HG03565 (cell line): ENCODE measurements around the gene RIPOR2.

Experiments
- ATAC-seq: cut with Tn5 transposase; IDR thresholded peaks from one replicate; pipeline ENCODE4 v1.9.1; 2021; ENCODE audit warnings: mild to moderate bottlenecking, moderate library complexity; ENCODE audit not compliant: unreplicated experiment

Gene RIPOR2

DNA sequence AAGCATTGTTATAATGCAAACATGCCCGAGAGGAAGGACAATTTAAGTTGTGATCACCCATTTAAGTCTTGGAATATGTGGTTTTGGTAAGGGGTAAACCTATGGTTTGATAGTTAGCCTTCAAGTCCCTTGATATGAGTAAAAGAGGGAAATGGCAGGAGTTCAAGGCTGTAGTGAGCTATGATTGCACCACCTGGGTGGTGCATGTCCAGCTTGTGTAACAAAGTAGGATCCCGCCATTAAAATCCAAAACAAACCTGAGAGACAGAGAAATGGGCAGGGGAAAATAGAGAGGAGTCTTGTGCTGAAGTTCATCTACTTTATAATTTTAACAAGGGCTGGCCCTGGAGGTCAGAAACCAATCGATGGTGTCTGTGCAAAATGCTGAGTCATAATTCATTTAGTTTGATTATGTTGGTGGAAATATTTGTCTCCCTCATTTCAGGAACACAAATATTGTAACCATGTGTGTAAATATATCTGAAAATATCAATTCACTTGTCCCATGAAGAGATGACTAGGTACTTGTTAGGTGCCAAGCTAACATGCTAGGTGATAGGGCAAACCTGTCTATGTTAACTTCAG, 113.8 kb downstream of the RIPOR2 start:
- no peak for ATAC-seq

- no peak for ATAC-seq
Observed at GRCh38 chr6:24818346-24818745, 117.4 kb downstream of the RIPOR2 start.

GRCh38 chr6:24809728-24810127, 126.0 kb downstream of the RIPOR2 start:
- no peak for ATAC-seq

GRCh38 chr6:24807584-24807983, 128.2 kb downstream of the RIPOR2 start:
- ATAC-seq: no peak

GRCh38 chr6:24802271-24803059, 133.3 kb downstream of the RIPOR2 start:
- ATAC-seq: no peak

DNA sequence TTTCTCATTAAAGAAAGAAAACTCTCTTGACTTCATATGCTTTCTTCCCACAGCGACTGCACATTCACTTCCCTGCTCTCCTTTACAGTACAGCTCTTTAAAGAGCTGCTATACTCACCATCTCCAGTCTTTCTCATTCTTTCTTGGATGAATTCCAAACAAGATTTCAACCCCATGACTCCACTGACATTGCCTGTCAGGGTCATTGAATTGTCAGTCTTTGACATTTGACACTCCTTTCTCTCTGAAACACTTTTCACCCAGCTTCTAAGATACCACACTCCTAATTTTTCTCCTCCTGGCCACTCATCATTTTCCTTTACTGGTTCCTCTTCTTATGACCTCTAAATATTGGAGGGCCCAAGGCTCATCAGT, 136.2 kb downstream of the RIPOR2 start:
- no peak for ATAC-seq

DNA sequence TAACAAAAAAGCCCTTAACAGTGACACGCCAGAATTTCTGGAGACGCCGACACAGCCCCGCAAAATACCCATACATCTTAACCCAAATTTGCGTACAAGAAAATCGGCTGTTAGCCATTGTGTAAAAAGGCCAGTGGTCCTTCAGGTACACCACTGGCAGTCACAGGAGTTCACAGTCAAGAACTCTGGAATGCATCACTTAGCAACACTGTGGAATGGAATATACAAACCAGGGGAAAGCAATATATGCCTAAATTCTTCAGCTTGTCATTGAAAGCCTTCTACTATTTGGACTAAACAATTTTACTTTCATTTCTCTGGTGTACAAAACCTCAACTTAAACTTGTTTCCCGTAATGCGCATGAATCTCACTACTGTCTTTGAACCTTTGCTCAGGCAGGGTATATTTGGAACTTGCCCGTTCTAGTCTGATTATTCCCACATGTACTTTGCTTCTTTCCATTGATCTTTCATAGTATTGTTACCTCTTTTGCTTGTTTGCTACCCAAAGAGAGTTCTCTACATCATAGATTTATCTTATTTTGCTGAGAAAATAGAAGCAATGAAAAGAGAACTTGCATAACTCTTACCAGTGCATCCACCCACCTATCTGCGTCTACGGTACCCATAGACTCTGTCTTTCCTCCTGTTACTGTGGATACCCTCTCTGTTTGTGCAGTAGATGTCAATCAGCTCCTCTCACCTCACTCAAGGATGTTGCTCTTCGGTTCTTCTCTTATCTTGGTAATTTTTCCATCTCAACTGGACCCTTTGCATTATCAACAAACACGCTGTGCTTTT, 136.8 kb downstream of the RIPOR2 start, which contains the start of gene ARMH2:
Gene ARMH2, minus strand, starts transcription at position 178 of the 801 bp plus-strand sequence. Its CDS starts 60 bp downstream, at position 118.
- ATAC-seq: no peak

DNA sequence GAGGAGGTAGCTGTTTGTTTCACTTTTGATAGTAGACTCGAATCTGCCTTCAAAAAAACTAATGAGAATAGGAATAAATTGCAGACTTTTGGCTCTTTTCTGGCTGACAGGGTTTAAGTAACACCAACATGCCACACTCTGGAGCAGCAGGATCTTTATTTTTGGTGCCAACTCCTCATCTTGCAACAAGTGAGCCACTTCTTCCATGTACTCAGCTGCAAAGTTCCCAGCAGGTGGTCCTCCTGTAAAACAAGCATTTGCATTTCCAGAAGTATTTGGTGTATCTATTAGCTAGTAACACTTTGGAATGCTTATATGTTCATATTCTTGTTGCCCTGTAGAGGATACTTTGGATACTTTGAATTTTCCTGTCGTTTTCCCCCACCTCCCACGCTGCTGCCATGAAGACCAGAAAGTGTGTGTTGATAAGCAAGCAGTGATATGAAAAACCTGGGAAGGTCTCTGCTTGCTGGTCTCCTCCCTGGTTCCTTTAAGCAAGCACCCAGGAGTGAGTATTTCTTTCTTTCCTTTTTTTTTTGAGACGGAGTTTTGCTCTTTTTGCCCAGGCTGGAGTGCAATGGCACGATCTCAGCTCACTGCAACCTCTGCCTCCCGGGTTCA, 138.1 kb downstream of the RIPOR2 start:
- ATAC-seq: no peak

GRCh38 chr6:24796616-24797290, 139.0 kb downstream of the RIPOR2 start:
- no peak for ATAC-seq

- ATAC-seq: no peak
Observed at GRCh38 chr6:24795106-24795505, 140.7 kb downstream of the RIPOR2 start.

DNA sequence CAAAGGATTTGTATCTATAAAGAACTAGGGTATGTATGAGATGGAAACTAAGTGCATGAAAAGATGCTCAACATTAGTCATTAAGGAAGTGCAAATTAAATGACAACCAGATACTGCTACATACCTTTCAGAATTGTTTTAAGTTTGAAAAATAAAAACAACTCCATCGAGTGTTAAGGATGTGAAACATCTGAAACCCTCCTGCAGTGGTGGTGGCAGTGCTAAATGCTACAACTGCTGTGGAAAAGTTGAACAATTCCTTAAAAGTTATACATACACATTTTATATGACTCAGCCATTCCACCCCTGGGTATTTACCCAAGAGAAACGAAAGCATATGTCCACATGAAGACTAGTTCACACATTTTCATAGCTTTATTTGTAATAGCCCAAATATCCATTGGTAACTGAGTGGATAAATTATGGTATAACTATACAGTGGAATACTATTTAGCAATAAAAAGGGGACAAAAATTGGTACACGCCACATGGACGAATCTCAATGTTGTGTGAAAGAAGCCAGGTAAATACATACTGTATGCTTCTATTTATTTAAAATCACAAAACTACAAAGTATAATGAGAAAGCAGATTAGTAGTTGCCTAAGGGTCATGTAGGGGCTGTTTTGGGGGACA, 147.6 kb downstream of the RIPOR2 start:
- ATAC-seq: no peak

- no peak for ATAC-seq
Observed at GRCh38 chr6:24780206-24780605, 155.6 kb downstream of the RIPOR2 start.

GRCh38 chr6:24779416-24780016, 156.2 kb downstream of the RIPOR2 start:
- ATAC-seq: peak; percentile 22

GRCh38 chr6:24778878-24779277, 156.9 kb downstream of the RIPOR2 start:
- ATAC-seq: no peak

- ATAC-seq: no peak
Observed at GRCh38 chr6:24778121-24778520, 157.6 kb downstream of the RIPOR2 start.

- no peak for ATAC-seq
Observed at GRCh38 chr6:24777227-24777626, 158.5 kb downstream of the RIPOR2 start.

- ATAC-seq: no peak
Observed at GRCh38 chr6:24775520-24776058, 160.2 kb downstream of the RIPOR2 start.

GRCh38 chr6:24774696-24775519, 160.9 kb downstream of the RIPOR2 start, which contains the start of gene GMNN:
GMNN (plus strand) TSS chr6:24774937; CDS start chr6:24777247, 2,310 bp downstream.
- peak; percentile 78 for ATAC-seq

DNA sequence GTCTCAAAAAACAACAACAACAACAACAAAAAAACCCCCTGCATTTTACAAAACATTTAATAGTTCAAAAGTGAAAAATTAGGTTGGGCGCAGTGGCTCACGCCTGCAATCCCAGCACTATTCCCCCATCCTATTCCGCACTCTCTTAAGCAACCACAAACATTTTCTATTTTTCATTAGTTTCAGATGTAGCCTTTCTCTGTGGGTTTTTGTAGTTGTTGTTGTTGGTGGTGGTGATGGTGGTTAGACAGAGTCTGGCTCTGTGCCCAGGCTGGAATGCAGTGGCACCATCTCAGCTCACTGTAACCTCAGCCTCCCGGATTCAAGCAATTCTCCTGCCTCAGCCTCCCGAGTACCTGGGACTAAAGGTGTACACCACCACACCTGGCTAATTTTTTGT, 167.4 kb downstream of the RIPOR2 start:
- ATAC-seq: no peak
